HFF-Myc (cell line): ENCODE data around the gene RAB36.

Experiments used
- DNase-seq: peaks from one replicate; pipeline ENCODE4 v3.0.0-alpha.2; 2011; ENCODE audit warnings: low read depth; ENCODE audit errors: extremely low read depth
- H3K4me3 ChIP-seq: replicated peaks from 2 replicates; pipeline ENCODE4 v1.5.1; 2011; ENCODE audit warnings: low read depth, mild to moderate bottlenecking, control low read depth, low read length
- CTCF ChIP-seq: IDR thresholded peaks from 2 replicates; pipeline ENCODE4 v1.5.1; 2012; ENCODE audit warnings: mild to moderate bottlenecking, low read depth, low read length, control low read depth; ENCODE audit errors: missing control alignments

The RAB36 gene

GRCh38 chr22:23105304-23105703 is 40.0 kb upstream of the RAB36 start:
- no peak overlapping the region for H3K4me3 ChIP-seq
- no peak for DNase-seq
- no peak for TF ChIP-seq CTCF

- DNase-seq: no peak
- H3K4me3 ChIP-seq: no peak overlapping the region
- TF ChIP-seq CTCF: no peak
Measured at GRCh38 chr22:23105919-23106318, 39.4 kb upstream of the RAB36 start.

- TF ChIP-seq CTCF: no peak
- no peak overlapping the region for H3K4me3 ChIP-seq
- no peak for DNase-seq
Measured at GRCh38 chr22:23106344-23106743, 38.9 kb upstream of the RAB36 start.

- no peak overlapping the region for H3K4me3 ChIP-seq
- no peak for TF ChIP-seq CTCF
- no peak for DNase-seq
Measured at GRCh38 chr22:23106906-23107367, 38.3 kb upstream of the RAB36 start.

GRCh38 chr22:23107487-23108248 is 37.6 kb upstream of the RAB36 start:
- H3K4me3 ChIP-seq: no peak overlapping the region
- TF ChIP-seq CTCF: no peak
- DNase-seq: no peak

- no peak for DNase-seq
- no peak for TF ChIP-seq CTCF
- no peak overlapping the region for H3K4me3 ChIP-seq
Measured at GRCh38 chr22:23108249-23109078, 36.8 kb upstream of the RAB36 start.
